Neuronal stem cell (in vitro differentiated cells): ENCODE results near the gene TTLL13.

Source experiments
- DNase-seq: peaks from one replicate; pipeline ENCODE4 v3.0.0-alpha.2; 2013; ENCODE audit warnings: low spot score
- H2AFZ ChIP-seq: one replicate; pipeline ENCODE4 v1.6.1; 2013; ENCODE audit warnings: mild to moderate bottlenecking, low read length, inconsistent platforms
- H2AK5ac ChIP-seq: 2 replicates; pipeline ENCODE4 v1.6.1; 2013; ENCODE audit warnings: low read depth, mild to moderate bottlenecking, inconsistent platforms, low read length, moderate library complexity, mixed read lengths
- H2BK120ac ChIP-seq: 2 replicates; pipeline ENCODE4 v1.6.1; 2013; ENCODE audit warnings: low read depth, mild to moderate bottlenecking, inconsistent platforms, low read length, moderate library complexity, mixed read lengths
- H2BK12ac ChIP-seq: one replicate; pipeline ENCODE4 v1.6.1; 2013; ENCODE audit warnings: low read length, inconsistent platforms
- H2BK15ac ChIP-seq: 2 replicates; pipeline ENCODE4 v1.6.1; 2013; ENCODE audit warnings: mild to moderate bottlenecking, low read length, inconsistent platforms, mixed read lengths
- H2BK5ac ChIP-seq: one replicate; pipeline ENCODE4 v1.6.1; 2013; ENCODE audit warnings: inconsistent platforms, mild to moderate bottlenecking, low read length, moderate library complexity
- H3K14ac ChIP-seq: one replicate; pipeline ENCODE4 v1.6.1; 2013; ENCODE audit warnings: low read length, inconsistent platforms
- H3K18ac ChIP-seq: 2 replicates; pipeline ENCODE4 v1.6.1; 2013; ENCODE audit warnings: low read length, inconsistent platforms
- H3K23ac ChIP-seq: 2 replicates; pipeline ENCODE4 v1.6.1; 2013; ENCODE audit warnings: low read depth, mild to moderate bottlenecking, mixed read lengths, low read length, inconsistent platforms; ENCODE audit not compliant: poor library complexity
- H3K27ac ChIP-seq: replicated peaks from 3 replicates; pipeline ENCODE4 v1.5.1; 2013; ENCODE audit warnings: low read length, inconsistent platforms
- H3K27me3 ChIP-seq, 3 experiments: 2 replicates each; pipeline ENCODE4 v1.6.1; 2013; ENCODE audit warnings: low read length in 3 of 3, mild to moderate bottlenecking in 2 of 3, inconsistent platforms in 1 of 3, low read depth in 1 of 3, mixed read lengths in 1 of 3, moderate library complexity in 1 of 3; ENCODE audit not compliant: control insufficient read depth in 3 of 3, insufficient read depth in 3 of 3
- H3K36me3 ChIP-seq, 2 donors: replicated peaks in 1 of 2; 2 replicates each; pipeline ENCODE4 v1.6.1; 2013; ENCODE audit warnings: low read length in 2 of 2; ENCODE audit not compliant: control insufficient read depth in 2 of 2, insufficient read depth in 2 of 2
- H3K4ac ChIP-seq: 2 replicates; pipeline ENCODE4 v1.6.1; 2013; ENCODE audit warnings: inconsistent platforms, mild to moderate bottlenecking, low read length, moderate library complexity
- H3K4me1 ChIP-seq, 2 donors: 1 replicate in 1 of 2; 2 replicates in 1 of 2; pipeline ENCODE4 v1.6.1; 2013; ENCODE audit warnings: low read length in 2 of 2, low read depth in 1 of 2; ENCODE audit not compliant: control insufficient read depth in 2 of 2, insufficient read depth in 1 of 2
- H3K4me2 ChIP-seq: one replicate; pipeline ENCODE4 v1.6.1; 2013; ENCODE audit warnings: mild to moderate bottlenecking, low read length, inconsistent platforms; ENCODE audit not compliant: insufficient read depth, poor library complexity, severe bottlenecking
- H3K4me3 ChIP-seq, 2 donors: 2 replicates each; pipeline ENCODE4 v1.5.1; 2013; ENCODE audit warnings: low read length in 2 of 2, mild to moderate bottlenecking in 2 of 2, inconsistent platforms in 1 of 2, moderate library complexity in 1 of 2
- H3K79me1 ChIP-seq: one replicate; pipeline ENCODE4 v1.6.1; 2013; ENCODE audit warnings: low read depth, mild to moderate bottlenecking, inconsistent platforms, low read length, moderate library complexity
- H3K9ac ChIP-seq: one replicate; pipeline ENCODE4 v1.6.1; 2013; ENCODE audit warnings: mild to moderate bottlenecking, low read depth, low read length, inconsistent platforms; ENCODE audit not compliant: poor library complexity
- H3K9me3 ChIP-seq, 2 donors: replicated peaks in 1 of 2; 2 replicates each; pipeline versions ENCODE3 to v1.6.1; 2013; ENCODE audit warnings: low read length in 2 of 2, mild to moderate bottlenecking in 2 of 2, inconsistent platforms in 1 of 2, low read depth in 1 of 2, mixed read lengths in 1 of 2, moderate library complexity in 1 of 2; ENCODE audit not compliant: control insufficient read depth in 2 of 2, insufficient read depth in 1 of 2
- H4K8ac ChIP-seq: one replicate; pipeline ENCODE4 v1.6.1; 2013; ENCODE audit warnings: low read depth, mild to moderate bottlenecking, inconsistent platforms, low read length, moderate library complexity
- H4K91ac ChIP-seq: one replicate; pipeline ENCODE4 v1.6.1; 2013; ENCODE audit warnings: low read length, low read depth, mild to moderate bottlenecking, inconsistent platforms; ENCODE audit not compliant: poor library complexity
- WGBS, 2 donors: extraction: QIAGEN DNeasy Blood & Tissue Kit; methylation state at CpG; one replicate each; pipeline ENCODE4 v1.1.7; 2013; ENCODE audit warnings: missing lambda C conversion rate in 2 of 2, mixed read lengths in 1 of 2; ENCODE audit not compliant: insufficient read length in 2 of 2, insufficient replicate concordance in 1 of 2; ENCODE audit errors: extremely low coverage in 2 of 2; 5-methylcytosine and 5-hydroxymethylcytosine counted together

Gene TTLL13

DNA sequence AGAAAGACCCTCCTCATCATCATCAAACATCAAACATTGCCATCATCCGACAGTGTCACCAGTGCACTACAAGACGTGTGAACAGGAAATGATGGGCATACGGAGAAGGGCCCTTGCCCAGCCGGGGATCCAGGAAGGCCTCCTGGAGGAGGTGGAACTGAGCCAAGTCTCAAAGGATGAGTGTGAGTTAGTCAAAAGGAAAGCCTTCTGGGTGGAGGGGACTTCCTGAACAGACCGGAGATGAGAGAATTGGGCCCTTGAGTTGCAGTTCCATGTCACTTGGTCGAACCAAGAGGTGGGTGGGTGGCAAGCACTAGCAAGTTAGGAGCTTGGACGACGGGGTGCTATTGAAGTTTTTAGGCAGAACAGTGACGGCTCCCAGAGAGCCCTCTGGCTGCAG lies 39.8 kb upstream of the TTLL13 start:
- H2AFZ ChIP-seq: no peak overlapping the region
- H3K4me1 ChIP-seq: peaks cover 0 to 3% of the 10 kb centered on the region in 2 donors
- H3K23ac ChIP-seq: no peak overlapping the region
- H2BK12ac ChIP-seq: no peak overlapping the region
- H4K91ac ChIP-seq: no peak overlapping the region
- WGBS, 2 donors: no CpG with 5 or more reads among the region's 9 CpGs
- H3K4ac ChIP-seq: no peak overlapping the region
- peak overlapping the region; percentile 54 for H2AK5ac ChIP-seq
- H2BK120ac ChIP-seq: no peak overlapping the region
- DNase-seq: no peak
- no peak overlapping the region for H3K4me3 ChIP-seq
- no peak overlapping the region for H3K9ac ChIP-seq
- no peak overlapping the region for H3K27ac ChIP-seq
- no peak overlapping the region for H3K14ac ChIP-seq
- H3K4me2 ChIP-seq: no peak overlapping the region
- H3K9me3 ChIP-seq: no peaks in the 10 kb centered on the region
- no peak overlapping the region for H2BK5ac ChIP-seq
- peaks cover 7% of the 10 kb centered on the region for H3K79me1 ChIP-seq
- no peak overlapping the region for H4K8ac ChIP-seq
- H3K18ac ChIP-seq: no peak overlapping the region
- H3K27me3 ChIP-seq: no peaks in the 10 kb centered on the region
- H3K36me3 ChIP-seq: peaks cover 0 to 36% of the 10 kb centered on the region in 2 donors
- no peak overlapping the region for H2BK15ac ChIP-seq

DNA sequence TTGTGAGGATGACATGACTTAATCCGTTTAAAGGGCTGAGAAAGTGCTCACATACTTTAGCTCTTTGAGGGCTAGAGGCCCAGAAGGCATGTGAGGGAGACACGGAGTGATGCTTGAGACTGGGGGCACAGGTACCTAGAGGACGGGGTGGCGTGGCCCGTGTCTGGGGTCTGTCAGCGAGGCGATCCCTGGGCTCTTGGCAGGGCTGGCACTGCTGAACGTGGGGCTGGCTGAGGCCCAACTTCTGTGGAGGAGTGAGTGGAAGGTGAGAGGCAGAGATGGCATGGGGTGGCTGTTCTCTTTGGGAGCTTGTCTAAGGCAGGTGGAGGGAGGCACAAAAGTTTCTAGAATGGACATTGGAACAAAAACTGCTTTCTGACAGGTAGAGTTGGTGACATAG lies 38.8 kb upstream of the TTLL13 start:
- H3K4ac ChIP-seq: no peak overlapping the region
- H3K18ac ChIP-seq: peak overlapping the region; percentile 17
- no peak overlapping the region for H2BK12ac ChIP-seq
- no peak overlapping the region for H3K4me3 ChIP-seq
- no peak overlapping the region for H4K91ac ChIP-seq
- H3K9me3 ChIP-seq: no peaks in the 10 kb centered on the region
- no CpG with 5 or more reads among the region's 8 CpGs for WGBS, 2 donors
- H4K8ac ChIP-seq: no peak overlapping the region
- no peak overlapping the region for H3K27ac ChIP-seq
- H3K27me3 ChIP-seq: no peaks in the 10 kb centered on the region
- H3K4me1 ChIP-seq: peaks cover 0 to 3% of the 10 kb centered on the region in 2 donors
- no peak overlapping the region for H3K4me2 ChIP-seq
- H2BK120ac ChIP-seq: no peak overlapping the region
- H3K79me1 ChIP-seq: peaks cover 7% of the 10 kb centered on the region
- peak overlapping the region; percentile 4 for H3K9ac ChIP-seq
- H2AK5ac ChIP-seq: no peak overlapping the region
- no peak overlapping the region for H3K23ac ChIP-seq
- no peak for DNase-seq
- peaks cover 0 to 33% of the 10 kb centered on the region in 2 donors for H3K36me3 ChIP-seq
- H2BK15ac ChIP-seq: no peak overlapping the region
- H2AFZ ChIP-seq: no peak overlapping the region
- H3K14ac ChIP-seq: peak overlapping the region; percentile 38
- H2BK5ac ChIP-seq: peak overlapping the region; percentile 29

DNA sequence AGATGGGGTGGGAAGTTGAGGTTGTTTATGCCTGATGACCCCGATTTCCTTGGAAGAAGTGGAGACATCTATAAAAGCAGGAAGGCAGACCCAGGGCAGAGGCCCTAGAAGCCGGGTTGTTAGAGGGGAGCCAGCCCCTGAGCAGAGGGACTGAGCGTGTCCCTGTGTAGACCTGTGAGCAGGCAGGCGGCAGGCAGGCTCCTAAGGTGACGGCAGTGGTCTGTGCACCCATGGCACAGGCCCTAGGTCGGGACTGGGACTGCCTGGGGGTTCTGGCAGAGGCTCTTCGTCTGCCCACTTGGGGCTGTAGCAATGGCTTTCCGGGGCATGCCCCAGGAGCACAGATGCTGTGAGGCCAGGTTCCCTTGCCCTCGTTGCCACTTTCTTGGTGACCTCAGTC lies 38.3 kb upstream of the TTLL13 start:
- peaks cover 7% of the 10 kb centered on the region for H3K79me1 ChIP-seq
- no peak overlapping the region for H3K18ac ChIP-seq
- H4K8ac ChIP-seq: no peak overlapping the region
- no peak overlapping the region for H3K4me2 ChIP-seq
- peak overlapping the region; percentile 31 for H3K14ac ChIP-seq
- H2BK15ac ChIP-seq: no peak overlapping the region
- WGBS, 2 donors: no CpG with 5 or more reads among the region's 9 CpGs
- peaks cover 0 to 3% of the 10 kb centered on the region in 2 donors for H3K4me1 ChIP-seq
- peak overlapping the region; percentile 43 for H3K23ac ChIP-seq
- no peak overlapping the region for H3K4ac ChIP-seq
- H3K9me3 ChIP-seq: no peaks in the 10 kb centered on the region
- no peak overlapping the region for H2AFZ ChIP-seq
- H4K91ac ChIP-seq: no peak overlapping the region
- no peak overlapping the region for H2BK12ac ChIP-seq
- no peaks in the 10 kb centered on the region for H3K27me3 ChIP-seq
- no peak overlapping the region for H2AK5ac ChIP-seq
- H2BK120ac ChIP-seq: no peak overlapping the region
- H2BK5ac ChIP-seq: no peak overlapping the region
- no peak overlapping the region for H3K9ac ChIP-seq
- no peak overlapping the region for H3K4me3 ChIP-seq
- no peak for DNase-seq
- H3K27ac ChIP-seq: no peak overlapping the region
- H3K36me3 ChIP-seq: peaks cover 0 to 30% of the 10 kb centered on the region in 2 donors

DNA sequence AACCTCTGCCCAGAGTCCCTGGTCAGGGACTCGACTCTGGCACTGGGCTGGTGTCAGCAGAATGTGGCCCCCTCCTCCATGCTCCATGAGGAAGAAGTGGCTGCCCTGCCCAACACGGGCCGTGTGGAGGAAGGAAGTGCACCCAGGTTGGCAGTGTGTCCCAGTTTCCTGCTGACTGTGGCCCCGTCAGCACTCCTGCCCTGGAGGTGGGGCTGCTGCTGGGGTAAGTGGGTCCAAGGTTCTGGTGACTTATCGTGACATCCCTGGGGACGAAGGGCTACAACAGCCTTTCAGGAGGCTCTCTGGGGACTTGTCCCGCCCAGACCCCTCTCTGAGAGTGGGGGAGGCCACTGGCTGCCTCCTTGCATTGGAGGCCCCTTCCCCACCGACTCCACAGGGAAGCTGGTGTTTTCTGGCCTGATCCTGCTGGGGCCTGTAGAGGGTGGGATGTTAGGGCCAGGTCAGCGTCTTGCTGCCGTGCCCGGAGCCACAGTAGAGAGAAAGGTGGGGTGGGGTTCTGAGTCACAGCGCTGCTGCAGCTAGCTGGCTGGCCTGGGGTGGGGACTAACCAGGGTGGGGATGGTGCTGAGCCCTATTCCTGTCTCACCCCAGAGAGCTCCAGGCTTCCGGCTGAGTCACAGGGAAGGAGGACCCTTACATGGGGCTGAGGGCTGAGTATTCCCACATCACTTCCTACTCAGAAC lies 37.8 kb upstream of the TTLL13 start:
- no CpG with 5 or more reads among the region's 13 CpGs for WGBS, 2 donors
- H3K27ac ChIP-seq: no peak overlapping the region

More for the DNA sequence above, 37.8 kb upstream of the TTLL13 start:
- no peak overlapping the region for H2BK12ac ChIP-seq
- H3K9me3 ChIP-seq: no peaks in the 10 kb centered on the region
- peak overlapping the region; percentile 50 for H3K9ac ChIP-seq
- no peak overlapping the region for H2BK5ac ChIP-seq
- peak overlapping the region; percentile 43 for H3K23ac ChIP-seq
- no peak overlapping the region for H2AFZ ChIP-seq
- no peaks in the 10 kb centered on the region for H3K27me3 ChIP-seq
- no peak overlapping the region for H3K4ac ChIP-seq
- H4K91ac ChIP-seq: no peak overlapping the region
- H2BK15ac ChIP-seq: no peak overlapping the region
- no peak overlapping the region for H3K4me3 ChIP-seq
- no peak overlapping the region for H3K18ac ChIP-seq
- no peak overlapping the region for H3K4me2 ChIP-seq
- peaks cover 7% of the 10 kb centered on the region for H3K79me1 ChIP-seq
- DNase-seq: no peak
- H4K8ac ChIP-seq: no peak overlapping the region
- no peak overlapping the region for H2BK120ac ChIP-seq
- H3K14ac ChIP-seq: peak overlapping the region; percentile 31
- H2AK5ac ChIP-seq: no peak overlapping the region
- H3K4me1 ChIP-seq: peaks cover 0 to 3% of the 10 kb centered on the region in 2 donors
- H3K36me3 ChIP-seq: peaks cover 0 to 25% of the 10 kb centered on the region in 2 donors
